ENCODE data around the gene COBL. TPM values are rescaled to one million over a fixed set of nuclear protein-coding genes. Genes with fewer than 3 reads are reported as not detected.

COBL gene
- total RNA-seq, 4 donors from 2014 or later = 17.2 to 59.7 (median 31.0) TPM

GRCh38 chr7:51025668-51026067 is 290.9 kb downstream of the COBL start:
- Histone ChIP-seq H3K4me3 (no peak overlapping the region), H3K27me3 (no peaks in the 10 kb centered on the region), H3K4me1 (peaks cover 0 to 3% (median 0%) of the 10 kb centered on the region in 3 donors), H3K27ac (no peak overlapping the region), H3K9me3 (no peaks in the 10 kb centered on the region), H3K36me3 (peaks cover 0 to 62% of the 10 kb centered on the region in 2 donors)
- no peak for ATAC-seq
- 40% methylated on average over 1 of the region's 2 CpGs; no CpG with 5 or more reads in 1 of the 2 donors for WGBS, 2 donors (ENCODE audit: low coverage in 1 of 2)
- TF ChIP-seq CTCF (IDR thresholded peaks at IDR 0.05) = no peak
- no peak for TF ChIP-seq EP300 (IDR thresholded peaks at IDR 0.05)
- no peak for TF ChIP-seq POLR2AphosphoS5 (IDR thresholded peaks at IDR 0.05)
- no peak for TF ChIP-seq POLR2A (IDR thresholded peaks at IDR 0.05)

GRCh38 chr7:51024867-51025266 is 291.7 kb downstream of the COBL start:
- Histone ChIP-seq H3K27ac (no peak overlapping the region), H3K4me1 (peaks cover 0 to 7% (median 0%) of the 10 kb centered on the region in 3 donors), H3K27me3 (no peaks in the 10 kb centered on the region), H3K36me3 (peaks cover 0 to 56% of the 10 kb centered on the region in 2 donors), H3K4me3 (no peak overlapping the region), H3K9me3 (no peaks in the 10 kb centered on the region)
- ATAC-seq = no peak
- 90 to 97% methylated on average over 4 to 7 of the region's 16 CpGs for WGBS, 2 donors (ENCODE audit: low coverage in 1 of 2)
- no peak for TF ChIP-seq POLR2A (IDR thresholded peaks at IDR 0.05)
- no peak for TF ChIP-seq POLR2AphosphoS5 (IDR thresholded peaks at IDR 0.05)
- no peak for TF ChIP-seq EP300 (IDR thresholded peaks at IDR 0.05)
- no peak for TF ChIP-seq CTCF (IDR thresholded peaks at IDR 0.05)

- Histone ChIP-seq H3K9me3 (no peaks in the 10 kb centered on the region), H3K36me3 (peaks cover 0 to 47% of the 10 kb centered on the region in 2 donors), H3K4me3 (no peak overlapping the region), H3K4me1 (peaks cover 0 to 7% (median 0%) of the 10 kb centered on the region in 3 donors), H3K27ac (no peak overlapping the region), H3K27me3 (no peaks in the 10 kb centered on the region)
- TF ChIP-seq EP300 (IDR thresholded peaks at IDR 0.05) = no peak
- no peak for TF ChIP-seq CTCF (IDR thresholded peaks at IDR 0.05)
- TF ChIP-seq POLR2A (IDR thresholded peaks at IDR 0.05) = no peak
- no peak for TF ChIP-seq POLR2AphosphoS5 (IDR thresholded peaks at IDR 0.05)
- WGBS, 2 donors (ENCODE audit: low coverage in 1 of 2) = 83 to 100% methylated on average over 1 to 3 of the region's 9 CpGs
- ATAC-seq = no peak
These were observed 293.1 kb downstream of the COBL start for GRCh38 chr7:51023547-51023946.

GRCh38 chr7:51022821-51023220 is 293.8 kb downstream of the COBL start:
- no peak for ATAC-seq
- TF ChIP-seq EP300 (IDR thresholded peaks at IDR 0.05) = no peak
- no peak for TF ChIP-seq POLR2A (IDR thresholded peaks at IDR 0.05)
- no peak for TF ChIP-seq CTCF (IDR thresholded peaks at IDR 0.05)
- TF ChIP-seq POLR2AphosphoS5 (IDR thresholded peaks at IDR 0.05) = no peak
- H3K27ac ChIP-seq = no peak overlapping the region
- no peaks in the 10 kb centered on the region for H3K27me3 ChIP-seq
- H3K4me3 ChIP-seq = no peak overlapping the region
- H3K4me1 ChIP-seq = peaks cover 0 to 7% (median 0%) of the 10 kb centered on the region in 3 donors
- WGBS, 2 donors (ENCODE audit: low coverage in 1 of 2) = 95 to 100% methylated on average over 2 to 6 of the region's 6 CpGs
- H3K9me3 ChIP-seq = no peaks in the 10 kb centered on the region
- H3K36me3 ChIP-seq = peaks cover 0 to 39% of the 10 kb centered on the region in 2 donors

GRCh38 chr7:51021906-51022570 is 294.6 kb downstream of the COBL start:
- Histone ChIP-seq H3K36me3 (peaks cover 0 to 31% of the 10 kb centered on the region in 2 donors), H3K27ac (no peak overlapping the region), H3K4me3 (no peak overlapping the region), H3K9me3 (no peaks in the 10 kb centered on the region), H3K27me3 (no peaks in the 10 kb centered on the region), H3K4me1 (peaks cover 0 to 7% (median 0%) of the 10 kb centered on the region in 3 donors)
- TF ChIP-seq POLR2AphosphoS5 (IDR thresholded peaks at IDR 0.05) (no peak), EP300 (IDR thresholded peaks at IDR 0.05) (no peak), CTCF (IDR thresholded peaks at IDR 0.05) (no peak), POLR2A (IDR thresholded peaks at IDR 0.05) (no peak)
- ATAC-seq = no peak
- 79 to 100% methylated on average over 1 to 13 of the region's 20 CpGs for WGBS, 2 donors (ENCODE audit: low coverage in 1 of 2)
